ENCODE data around the gene PRSS57. TPM values are rescaled to one million over a fixed set of nuclear protein-coding genes. Genes with fewer than 3 reads are reported as not detected.
A peak's percentile ranks its signal among the peaks of the same experiment; 100 is the strongest.

PRSS57 gene
- total and polyA plus RNA-seq, 2 donors (not counting 1 experiment from before 2014, with no cell fraction given), result not detected

- peak overlapping the region; percentile 71 for H2AFZ ChIP-seq (ENCODE audit: insufficient read depth, low read depth, low read length, poor library complexity, severe bottlenecking)
- POLR2A ChIA-PET, result interaction anchor here (0.5 to 0.8 kb wide), 2 partner anchors 242 to 503 kb away, joined by 3 to 6 read pairs; no protein-coding TSS in a partner anchor
- no peak overlapping the region for H3K27ac Mint-ChIP-seq
- WGBS (ENCODE audit: insufficient coverage), result 5% methylated on average over 57 of the region's 69 CpGs
- peaks cover 0 to 28% (median 7%) of the 10 kb centered on the region in 4 experiments for H3K27me3 ChIP-seq (replicated peaks in 1 of 4; ENCODE audit: control extremely low read depth in 1 of 4, control insufficient read depth in 3 of 4, insufficient read depth in 4 of 4, low read length in 3 of 4)
- H3K4me3 ChIP-seq (ENCODE audit: control extremely low read depth in 1 of 5, extremely low read depth in 1 of 5, insufficient read depth in 1 of 5, low read depth in 2 of 5, low read length in 4 of 5), result peak overlapping the region in 4 of 5 experiments; percentile 45 to 72 (median 56)
- H3K4me2 ChIP-seq (replicated peaks; ENCODE audit: low read depth, low read length, poor library complexity, severe bottlenecking), result peak overlapping the region; percentile 98
- peaks cover 8% of the 10 kb centered on the region for H3K27me3 Mint-ChIP-seq
- H3K79me2 ChIP-seq (ENCODE audit: control insufficient read depth, insufficient read depth, low read length), result no peaks in the 10 kb centered on the region
- CTCF ChIA-PET, result interaction anchor here (1.1 to 2.2 kb wide), 2 partner anchors 17 to 95 kb away, joined by 5 to 8 read pairs; partner anchors contain the start of gene RNF126
- intact Hi-C loops (cut with micrococcal nuclease), result loop anchor here (1.0 kb wide), 3 partner anchors 16 to 107 kb away; partner anchors contain the start of genes BSG, POLRMT and RNF126
- no peaks in the 10 kb centered on the region for H3K36me3 ChIP-seq (replicated peaks in 1 of 2; ENCODE audit: control extremely low read depth in 1 of 2, control insufficient read depth in 1 of 2, extremely low read depth in 1 of 2, insufficient read depth in 2 of 2, low read length in 1 of 2)
- H3K9me3 ChIP-seq (ENCODE audit: control extremely low read depth in 1 of 3, control insufficient read depth in 2 of 3, insufficient read depth in 1 of 3, low read length in 2 of 3), result peaks cover 0 to 30% (median 0%) of the 10 kb centered on the region in 3 donors
- no peaks in the 10 kb centered on the region for H3K9me3 Mint-ChIP-seq (ENCODE audit: insufficient read depth)
- peak overlapping the region in 1 of 2 donors; percentile 49 for H3K27ac ChIP-seq (ENCODE audit: low read length in 2 of 2)
- peaks cover 19% of the 10 kb centered on the region for H4K20me1 ChIP-seq (ENCODE audit: control insufficient read depth, insufficient read depth, low read length, poor library complexity, severe bottlenecking)
- H3K4me1 Mint-ChIP-seq, result peaks cover 12% of the 10 kb centered on the region
- peak overlapping the region; percentile 71 for H3K9ac ChIP-seq (ENCODE audit: low read length)
- TF ChIP-seq EZH2 (IDR thresholded peaks at IDR 0.05; ENCODE audit: borderline replicate concordance, insufficient read depth, low read depth, low read length, poor library complexity, severe bottlenecking) (no peak), CTCF (IDR thresholded peaks at IDR 0.05) (no peak)
- DNase-seq, result peak; percentile 68
- peaks cover 13 to 26% of the 10 kb centered on the region in 2 donors for H3K4me1 ChIP-seq (ENCODE audit: control insufficient read depth in 2 of 2, insufficient read depth in 2 of 2, low read length in 2 of 2)
- peak overlapping the region; percentile 96 for H3K4me3 Mint-ChIP-seq
- no peak for ATAC-seq (ENCODE audit: low read depth)
Measured at GRCh38 chr19:679418-680286, 15.6 kb downstream of the PRSS57 start.

Measured in B cell (primary cell).